ENCODE data around the gene SFI1.

DNA sequence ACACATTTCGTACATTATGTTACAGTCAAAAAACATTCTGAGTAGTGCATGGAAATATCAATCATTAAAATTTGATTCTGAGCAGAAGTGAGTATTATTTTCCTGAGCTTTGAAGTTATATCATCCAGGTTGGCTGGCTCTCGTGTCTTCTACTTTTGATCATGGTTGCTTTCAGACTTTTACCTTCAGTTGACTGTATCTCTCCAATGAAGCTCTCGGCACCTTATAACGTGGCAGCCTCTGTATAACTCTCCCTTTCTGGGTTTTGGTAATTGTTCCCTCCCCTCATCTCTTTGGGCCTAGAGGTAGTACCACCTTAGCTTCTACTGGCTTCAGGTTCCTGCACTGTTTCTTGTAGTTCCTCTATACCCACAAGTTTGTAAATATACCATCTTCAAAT, 12.2 kb downstream of the SFI1 start:
- TF ChIP-seq EZH2 (IDR thresholded peaks at IDR 0.05; ENCODE audit: borderline replicate concordance, insufficient read depth, low read depth, low read length, poor library complexity, severe bottlenecking), result no peak
- TF ChIP-seq, protein P1, sequence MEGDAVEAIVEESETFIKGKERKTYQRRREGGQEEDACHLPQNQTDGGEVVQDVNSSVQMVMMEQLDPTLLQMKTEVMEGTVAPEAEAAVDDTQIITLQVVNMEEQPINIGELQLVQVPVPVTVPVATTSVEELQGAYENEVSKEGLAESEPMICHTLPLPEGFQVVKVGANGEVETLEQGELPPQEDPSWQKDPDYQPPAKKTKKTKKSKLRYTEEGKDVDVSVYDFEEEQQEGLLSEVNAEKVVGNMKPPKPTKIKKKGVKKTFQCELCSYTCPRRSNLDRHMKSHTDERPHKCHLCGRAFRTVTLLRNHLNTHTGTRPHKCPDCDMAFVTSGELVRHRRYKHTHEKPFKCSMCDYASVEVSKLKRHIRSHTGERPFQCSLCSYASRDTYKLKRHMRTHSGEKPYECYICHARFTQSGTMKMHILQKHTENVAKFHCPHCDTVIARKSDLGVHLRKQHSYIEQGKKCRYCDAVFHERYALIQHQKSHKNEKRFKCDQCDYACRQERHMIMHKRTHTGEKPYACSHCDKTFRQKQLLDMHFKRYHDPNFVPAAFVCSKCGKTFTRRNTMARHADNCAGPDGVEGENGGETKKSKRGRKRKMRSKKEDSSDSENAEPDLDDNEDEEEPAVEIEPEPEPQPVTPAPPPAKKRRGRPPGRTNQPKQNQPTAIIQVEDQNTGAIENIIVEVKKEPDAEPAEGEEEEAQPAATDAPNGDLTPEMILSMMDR (IDR thresholded peaks at IDR 0.05), result no peak

All from B cell (primary cell).